ENCODE results near the gene DAB2IP.

The DAB2IP gene

GRCh38 chr9:121651008-121651294 is 483 bp upstream of the DAB2IP start:
- Histone ChIP-seq H3K4me1 (ENCODE audit: control insufficient read depth, low read length) (peaks cover 6% of the 10 kb centered on the region), H3K4me3 (ENCODE audit: low read length) (no peak overlapping the region), H3K79me2 (ENCODE audit: control insufficient read depth, low read length) (no peaks in the 10 kb centered on the region), H3F3A (ENCODE audit: control insufficient read depth, insufficient read depth) (no peaks in the 10 kb centered on the region), H3K9me2 (replicated peaks; ENCODE audit: control insufficient read depth, low read length) (no peaks in the 10 kb centered on the region), H4K20me1 (ENCODE audit: control insufficient read depth, insufficient read depth, low read depth, low read length) (no peaks in the 10 kb centered on the region), H3K27me3 (ENCODE audit: control insufficient read depth, low read length) (peaks cover 63% of the 10 kb centered on the region), H3K9me3 (ENCODE audit: control insufficient read depth, insufficient read depth, low read length) (no peaks in the 10 kb centered on the region), H3K27ac (ENCODE audit: low read depth, low read length) (no peak overlapping the region), H3K4me2 (ENCODE audit: low read length) (no peak overlapping the region; the same call in 1 of the 2 replicates), H3K36me3 (ENCODE audit: control insufficient read depth, low read length) (no peaks in the 10 kb centered on the region)
- no peak for TF ChIP-seq EZH2phosphoT487 (IDR thresholded peaks at IDR 0.05; ENCODE audit: borderline replicate concordance, low read length)
- no peak for TF ChIP-seq CTCF (IDR thresholded peaks at IDR 0.05; ENCODE audit: low read depth, low read length, poor library complexity, severe bottlenecking)

- peak overlapping the region; percentile 58 for H3K4me2 ChIP-seq (ENCODE audit: low read length)
- H3K27ac ChIP-seq (ENCODE audit: low read depth, low read length): no peak overlapping the region
- H3K4me3 ChIP-seq (ENCODE audit: low read length): peak overlapping the region; percentile 25; the same call in 1 of the 2 replicates
These were observed 795 bp downstream of the DAB2IP start for GRCh38 chr9:121652021-121652837.

GRCh38 chr9:121652838-121653231 is 1.4 kb downstream of the DAB2IP start:
- H3K4me2 ChIP-seq (ENCODE audit: low read length): no peak overlapping the region
- H3K4me1 ChIP-seq (ENCODE audit: control insufficient read depth, low read length): peaks cover 3% of the 10 kb centered on the region; the same call in 1 of the 2 replicates
- no peak overlapping the region for H3K27ac ChIP-seq (ENCODE audit: low read depth, low read length)

More at GRCh38 chr9:121652021-121652837, 795 bp downstream of the DAB2IP start:
- Histone ChIP-seq H4K20me1 (ENCODE audit: control insufficient read depth, insufficient read depth, low read depth, low read length) (no peaks in the 10 kb centered on the region), H3K79me2 (ENCODE audit: control insufficient read depth, low read length) (no peaks in the 10 kb centered on the region), H3K36me3 (ENCODE audit: control insufficient read depth, low read length) (no peaks in the 10 kb centered on the region), H3K4me1 (ENCODE audit: control insufficient read depth, low read length) (peaks cover 3% of the 10 kb centered on the region; the same call in 1 of the 2 replicates), H3K27me3 (ENCODE audit: control insufficient read depth, low read length) (peaks cover 66% of the 10 kb centered on the region), H3K9me3 (ENCODE audit: control insufficient read depth, insufficient read depth, low read length) (no peaks in the 10 kb centered on the region), H3K9me2 (replicated peaks; ENCODE audit: control insufficient read depth, low read length) (no peaks in the 10 kb centered on the region), H3F3A (ENCODE audit: control insufficient read depth, insufficient read depth) (no peaks in the 10 kb centered on the region)
- no peak for TF ChIP-seq CTCF (IDR thresholded peaks at IDR 0.05; ENCODE audit: low read depth, low read length, poor library complexity, severe bottlenecking)
- peak; percentile 82; the same call in 1 of the 2 replicates for TF ChIP-seq EZH2phosphoT487 (IDR thresholded peaks at IDR 0.05; ENCODE audit: borderline replicate concordance, low read length)

More at GRCh38 chr9:121652838-121653231, 1.4 kb downstream of the DAB2IP start:
- TF ChIP-seq EZH2phosphoT487 (IDR thresholded peaks at IDR 0.05; ENCODE audit: borderline replicate concordance, low read length) (no peak), CTCF (IDR thresholded peaks at IDR 0.05; ENCODE audit: low read depth, low read length, poor library complexity, severe bottlenecking) (no peak)
- no peaks in the 10 kb centered on the region for H3K9me3 ChIP-seq (ENCODE audit: control insufficient read depth, insufficient read depth, low read length)
- H3K79me2 ChIP-seq (ENCODE audit: control insufficient read depth, low read length): no peaks in the 10 kb centered on the region
- no peaks in the 10 kb centered on the region for H3K36me3 ChIP-seq (ENCODE audit: control insufficient read depth, low read length)
- H3F3A ChIP-seq (ENCODE audit: control insufficient read depth, insufficient read depth): no peaks in the 10 kb centered on the region
- no peak overlapping the region for H3K4me3 ChIP-seq (ENCODE audit: low read length)
- H3K9me2 ChIP-seq (replicated peaks; ENCODE audit: control insufficient read depth, low read length): no peaks in the 10 kb centered on the region
- H4K20me1 ChIP-seq (ENCODE audit: control insufficient read depth, insufficient read depth, low read depth, low read length): no peaks in the 10 kb centered on the region
- peaks cover 64% of the 10 kb centered on the region for H3K27me3 ChIP-seq (ENCODE audit: control insufficient read depth, low read length)
